GM12891 (cell line): ENCODE data around the gene WDR49.

Experiments used
- PAX5 ChIP-seq: IDR thresholded peaks from 2 replicates; pipeline ENCODE4 v1.6.1; 2011; ENCODE audit warnings: low read length, moderate library complexity, mild to moderate bottlenecking; ENCODE audit not compliant: insufficient read depth, severe bottlenecking
- POLR2A ChIP-seq: IDR thresholded peaks from 2 replicates; pipeline ENCODE4 v1.6.1; 2011; ENCODE audit warnings: low read depth, low read length, control low read depth
- POLR2AphosphoS5 ChIP-seq: IDR thresholded peaks from 2 replicates; pipeline ENCODE4 v1.6.1; 2011; ENCODE audit warnings: low read depth, low read length, control low read depth
- POU2F2 ChIP-seq: IDR thresholded peaks from 2 replicates; pipeline ENCODE4 v1.6.1; 2011; ENCODE audit warnings: low read depth, mild to moderate bottlenecking, control low read depth, low read length, moderate library complexity
- SPI1 ChIP-seq: IDR thresholded peaks from 2 replicates; pipeline ENCODE4 v1.6.1; 2011; ENCODE audit warnings: low read depth, low read length, control low read depth
- TAF1 ChIP-seq: IDR thresholded peaks from 2 replicates; pipeline ENCODE4 v1.6.1; 2011; ENCODE audit warnings: low read depth, low read length, control low read depth

DNA sequence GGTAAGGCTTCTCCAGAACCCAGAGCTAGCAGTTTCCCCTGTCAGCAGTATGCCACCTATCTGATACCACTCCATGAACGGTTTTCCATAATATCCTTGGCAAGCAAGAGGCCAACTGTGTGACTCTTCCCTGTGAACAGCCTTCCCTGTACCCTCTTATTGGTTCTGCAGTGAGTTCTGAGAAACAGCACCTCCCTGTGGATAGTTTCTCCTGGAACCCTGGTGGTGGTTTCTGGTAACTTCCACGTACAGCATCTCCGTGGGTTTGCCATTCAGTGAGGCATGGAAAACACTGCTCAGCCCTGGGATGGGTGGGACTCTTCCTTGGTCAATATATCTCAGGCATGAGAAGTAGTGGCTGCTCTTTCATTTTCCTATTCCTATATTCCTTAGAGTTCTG is 160.5 kb downstream of the WDR49 start:
- TF ChIP-seq POLR2AphosphoS5 (no peak), POLR2A (no peak), SPI1 (no peak), TAF1 (no peak), PAX5 (no peak), POU2F2 (no peak)
